ENCODE measurements around the gene ZNF804A.

GRCh38 chr2:184956856-184957255 lies 358.5 kb downstream of the ZNF804A start:
- TF ChIP-seq MAX (IDR thresholded peaks at IDR 0.05) = no peak
- no peak for TF ChIP-seq RAD21 (IDR thresholded peaks at IDR 0.05)
- TF ChIP-seq CTCF (IDR thresholded peaks at IDR 0.05; ENCODE audit: low read depth, low read length, missing input control) = no peak
- no peak for TF ChIP-seq JUND (IDR thresholded peaks at IDR 0.05)

All from liver (tissue), 3 donors.